MM.1S (cell line): ENCODE results near the gene NOS2.

Experiments used
- EZH2 ChIP-seq: fragments of 300-600 bp; sonication (generic); optimal IDR thresholded peaks from 2 replicates; pipeline ENCODE3; 2017; ENCODE audit warnings: low read depth, mild to moderate bottlenecking, antibody characterized with exemption, low read length, mixed read lengths
- TF ChIP-seq, protein P1 (sequence below): fragments of 300-600 bp; sonication (generic); IDR thresholded peaks from 2 replicates; pipeline ENCODE4 v1.5.1; 2016; ENCODE audit warnings: antibody characterized with exemption, low read length, mixed read lengths

DNA sequence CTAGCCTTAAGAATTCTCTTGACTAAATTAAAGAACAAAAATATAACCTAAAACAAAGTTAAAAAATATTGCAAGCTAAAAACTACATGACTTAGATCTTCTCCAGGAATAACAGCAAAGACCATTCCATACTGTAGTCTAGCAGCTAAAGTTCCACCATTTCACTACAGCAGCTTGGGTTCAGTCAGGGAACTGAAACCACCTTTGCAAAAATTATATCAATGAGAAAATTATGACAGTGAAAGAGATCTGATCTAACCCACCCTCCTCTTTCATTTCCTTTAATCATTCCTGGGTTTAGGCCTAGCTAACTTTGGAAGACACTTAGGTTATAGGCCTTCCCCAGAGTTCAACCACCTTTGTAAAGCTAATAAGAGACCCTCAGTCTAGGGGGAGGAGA, 36.3 kb upstream of the NOS2 start:
- TF ChIP-seq, protein P1, sequence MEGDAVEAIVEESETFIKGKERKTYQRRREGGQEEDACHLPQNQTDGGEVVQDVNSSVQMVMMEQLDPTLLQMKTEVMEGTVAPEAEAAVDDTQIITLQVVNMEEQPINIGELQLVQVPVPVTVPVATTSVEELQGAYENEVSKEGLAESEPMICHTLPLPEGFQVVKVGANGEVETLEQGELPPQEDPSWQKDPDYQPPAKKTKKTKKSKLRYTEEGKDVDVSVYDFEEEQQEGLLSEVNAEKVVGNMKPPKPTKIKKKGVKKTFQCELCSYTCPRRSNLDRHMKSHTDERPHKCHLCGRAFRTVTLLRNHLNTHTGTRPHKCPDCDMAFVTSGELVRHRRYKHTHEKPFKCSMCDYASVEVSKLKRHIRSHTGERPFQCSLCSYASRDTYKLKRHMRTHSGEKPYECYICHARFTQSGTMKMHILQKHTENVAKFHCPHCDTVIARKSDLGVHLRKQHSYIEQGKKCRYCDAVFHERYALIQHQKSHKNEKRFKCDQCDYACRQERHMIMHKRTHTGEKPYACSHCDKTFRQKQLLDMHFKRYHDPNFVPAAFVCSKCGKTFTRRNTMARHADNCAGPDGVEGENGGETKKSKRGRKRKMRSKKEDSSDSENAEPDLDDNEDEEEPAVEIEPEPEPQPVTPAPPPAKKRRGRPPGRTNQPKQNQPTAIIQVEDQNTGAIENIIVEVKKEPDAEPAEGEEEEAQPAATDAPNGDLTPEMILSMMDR: no peak
- TF ChIP-seq EZH2: no peak
